SK-N-SH (cell line): ENCODE data around the gene PACSIN2. TPM values are rescaled to one million over a fixed set of nuclear protein-coding genes. Genes with fewer than 3 reads are reported as not detected.
A peak's percentile ranks its signal among the peaks of the same experiment; 100 is the strongest.

Experiments used
- CTCF ChIA-PET: fragments of 300-600, 350-600 bp; formaldehyde crosslinking; extraction: SDS; loops from one replicate; lab custom pipeline; 2021; lab: Yijun Ruan, JAX
- POLR2A ChIA-PET: fragments of 350-600 bp; sonication (Branson Sonifier 250); formaldehyde crosslinking; extraction: SDS; loops from one replicate; lab custom pipeline; 2020; ENCODE audit warnings: antibody characterized with exemption, inconsistent platforms; lab: Yijun Ruan, JAX
- DNase-seq: peaks from one replicate; pipeline ENCODE4 v3.0.0; 2012
- H2AFZ ChIP-seq: fragments of 200-600 bp; sonication (generic); 2 replicates; pipeline ENCODE4 v1.8.1; 2016; ENCODE audit warnings: antibody characterized with exemption, mild to moderate bottlenecking, low read depth
- H3F3A ChIP-seq: fragments of 200-600 bp; sonication (generic); replicated peaks from 2 replicates; pipeline ENCODE3; 2016; ENCODE audit warnings: antibody characterized with exemption, mild to moderate bottlenecking; ENCODE audit not compliant: insufficient read depth
- H3K27ac ChIP-seq, 2 experiments: fragments of 200-500 bp in 1 of 2; fragments of 200-600 bp in 1 of 2; sonication (Bioruptor generic) in 1 of 2; sonication (generic), shearing (Covaris generic) in 1 of 2; 2 replicates each; pipeline versions ENCODE4 v1.5.1 to v1.6.1; 2014 to 2016; ENCODE audit warnings: low read depth in 2 of 2, inconsistent platforms in 1 of 2, low read length in 1 of 2, mild to moderate bottlenecking in 1 of 2, mixed read lengths in 1 of 2
- H3K27me3 ChIP-seq: fragments of 200-600 bp; sonication (generic), shearing (Covaris generic); 2 replicates; pipeline ENCODE4 v1.6.1; 2016; ENCODE audit warnings: mixed run types; ENCODE audit not compliant: insufficient read depth
- H3K36me3 ChIP-seq, 2 experiments: fragments of 200-500 bp in 1 of 2; fragments of 200-600 bp in 1 of 2; sonication (Bioruptor generic) in 1 of 2; sonication (generic) in 1 of 2; replicated peaks in 1 of 2; 2 replicates each; pipeline versions ENCODE3 to v1.5.1; 2014 to 2016; ENCODE audit warnings: low read length in 1 of 2, mild to moderate bottlenecking in 1 of 2; ENCODE audit not compliant: insufficient read depth in 2 of 2, control insufficient read depth in 1 of 2
- H3K4me1 ChIP-seq, 2 experiments: fragments of 200-500 bp in 1 of 2; fragments of 200-600 bp in 1 of 2; sonication (Bioruptor generic) in 1 of 2; sonication (generic), shearing (Covaris generic) in 1 of 2; 2 replicates each; pipeline versions ENCODE4 v1.5.1 to v1.6.1; 2014 to 2016; ENCODE audit warnings: low read depth in 1 of 2, low read length in 1 of 2, mixed run types in 1 of 2; ENCODE audit not compliant: insufficient read depth in 2 of 2, control insufficient read depth in 1 of 2
- H3K4me2 ChIP-seq: fragments of 200-600 bp; sonication (generic), shearing (Covaris generic); 2 replicates; pipeline ENCODE4 v1.6.1; 2017; ENCODE audit warnings: mixed run types
- H3K4me3 ChIP-seq, 2 experiments: fragments of 200-500 bp in 1 of 2; fragments of 200-600 bp in 1 of 2; sonication (Bioruptor generic) in 1 of 2; sonication (generic), shearing (Covaris generic) in 1 of 2; 2 replicates each; pipeline versions ENCODE4 v1.5.1 to v1.8.1; 2014 to 2016; ENCODE audit warnings: low read depth in 2 of 2, inconsistent platforms in 1 of 2, low read length in 1 of 2, mild to moderate bottlenecking in 1 of 2, mixed read lengths in 1 of 2, moderate library complexity in 1 of 2
- H3K79me2 ChIP-seq: fragments of 200-600 bp; sonication (generic); 2 replicates; pipeline ENCODE4 v1.8.1; 2017; ENCODE audit warnings: mild to moderate bottlenecking; ENCODE audit not compliant: insufficient read depth
- H3K9ac ChIP-seq: fragments of 200-600 bp; sonication (generic); 2 replicates; pipeline ENCODE4 v1.6.1; 2017; ENCODE audit warnings: mixed run types
- H3K9me2 ChIP-seq: fragments of 200-600 bp; sonication (generic); 2 replicates; pipeline ENCODE4 v1.6.1; 2017; ENCODE audit warnings: mixed run types
- H3K9me3 ChIP-seq: fragments of 200-600 bp; sonication (generic); 2 replicates; pipeline ENCODE4 v1.6.1; 2017; ENCODE audit warnings: mixed run types, mild to moderate bottlenecking, moderate library complexity
- H4K20me1 ChIP-seq: fragments of 200-600 bp; sonication (generic); 2 replicates; pipeline ENCODE4 v1.6.1; 2017; ENCODE audit warnings: mild to moderate bottlenecking, mixed run types; ENCODE audit not compliant: insufficient read depth
- EZH2phosphoT487 ChIP-seq: fragments of 200-600 bp; sonication (generic); IDR thresholded peaks from 2 replicates; pipeline ENCODE4 v1.6.1; 2017; ENCODE audit warnings: low read depth, mixed run types, mild to moderate bottlenecking, antibody characterized with exemption, moderate library complexity, borderline replicate concordance
- FOSL2 ChIP-seq: IDR thresholded peaks from 2 replicates; pipeline ENCODE4 v1.4.0; 2012; ENCODE audit warnings: low read depth, mild to moderate bottlenecking, moderate library complexity, borderline replicate concordance
- FOXJ3 ChIP-seq: sonication (generic); formaldehyde crosslinking; IDR thresholded peaks from 2 replicates; pipeline ENCODE4 v1.5.1; 2020; ENCODE audit warnings: mild to moderate bottlenecking, missing genetic modification reagents
- GABPA ChIP-seq: IDR thresholded peaks from 2 replicates; pipeline ENCODE4 v1.4.0; 2012; ENCODE audit warnings: low read depth, mild to moderate bottlenecking
- GATA2 ChIP-seq: sonication (generic); formaldehyde crosslinking; IDR thresholded peaks from 2 replicates; pipeline ENCODE4 v1.5.0; 2020; ENCODE audit warnings: mild to moderate bottlenecking, missing genetic modification reagents
- MEF2A ChIP-seq: IDR thresholded peaks from 2 replicates; pipeline ENCODE4 v1.4.0; 2012; ENCODE audit warnings: low read depth, borderline replicate concordance
- MXI1 ChIP-seq: IDR thresholded peaks from 2 replicates; pipeline ENCODE4 v1.6.1; 2012; ENCODE audit warnings: mild to moderate bottlenecking, low read depth, low read length, improper control_type of control experiment
- POLR2AphosphoS5 ChIP-seq: IDR thresholded peaks from 2 replicates; pipeline ENCODE4 v1.6.1; 2012; ENCODE audit warnings: low read depth, low read length
- RAD21 ChIP-seq: IDR thresholded peaks from 2 replicates; pipeline ENCODE4 v1.6.1; 2012; ENCODE audit warnings: mild to moderate bottlenecking, low read length
- RCOR1 ChIP-seq: fragments of 150-350 bp; IDR thresholded peaks from 2 replicates; pipeline ENCODE4 v1.6.1; 2017; ENCODE audit warnings: antibody characterized with exemption, low read length
- TAF1 ChIP-seq: IDR thresholded peaks from 2 replicates; pipeline ENCODE4 v1.6.1; 2012; ENCODE audit warnings: low read depth, mild to moderate bottlenecking, low read length, moderate library complexity, borderline replicate concordance
- TCF12 ChIP-seq: IDR thresholded peaks from 2 replicates; pipeline ENCODE4 v1.4.0; 2012
- ZBTB33 ChIP-seq: IDR thresholded peaks from 2 replicates; pipeline ENCODE4 v1.4.0; 2012; ENCODE audit warnings: low read depth, borderline replicate concordance
- WGBS: methylation state at CpG from one replicate; pipeline ENCODE4 v1.1.6; 2017; ENCODE audit warnings: low lambda C conversion rate; 5-methylcytosine and 5-hydroxymethylcytosine counted together
- polyA plus RNA-seq, 3 experiments: library from polyadenylated mRNA; depleted of rRNA; stranded (reverse); fragments of >200 nt; gene quantifications; 2 replicates each; pipeline ENCODE4 v1.2.3, GENCODE V29; 2012
- TF ChIP-seq, protein P1 (sequence below): IDR thresholded peaks from 2 replicates; pipeline ENCODE4 v1.6.1; 2012; ENCODE audit warnings: mild to moderate bottlenecking, low read depth, low read length, moderate library complexity
- TF ChIP-seq, protein P2 (sequence below): fragments of 150-350 bp; IDR thresholded peaks from 2 replicates; pipeline ENCODE4 v1.6.1; 2017; ENCODE audit warnings: antibody characterized with exemption, low read length, low read depth, borderline replicate concordance

Gene PACSIN2
- polyA plus RNA-seq, 1 of the 3 experiments (the other 2 are of a cell fraction), result 60.5 TPM

DNA sequence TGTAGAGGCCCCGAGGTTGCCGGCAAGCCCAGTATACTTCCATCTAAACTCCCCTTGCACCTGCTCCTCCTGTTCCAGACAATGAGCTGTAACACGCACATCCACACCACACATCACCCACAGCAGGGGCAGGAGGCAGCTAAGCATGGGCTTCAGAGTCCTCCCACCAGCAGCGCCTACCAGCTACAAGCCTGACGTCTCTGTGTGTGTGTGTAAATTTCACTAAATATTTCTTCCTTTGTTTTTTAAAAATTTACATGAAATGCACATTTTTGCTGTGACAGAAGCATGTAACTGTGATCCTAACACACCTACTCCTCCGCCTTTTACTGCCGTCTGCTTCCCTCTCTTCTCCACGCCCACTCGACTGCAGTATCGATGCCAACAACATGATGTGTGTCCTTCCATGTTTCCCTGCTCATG is 29.4 kb upstream of the PACSIN2 start:
- POLR2A ChIA-PET, result no interaction called here

GRCh38 chr22:43042101-43042780 is 27.3 kb upstream of the PACSIN2 start:
- no peak for DNase-seq
- H3F3A ChIP-seq, result no peaks in the 10 kb centered on the region
- H2AFZ ChIP-seq, result no peak overlapping the region
- H3K9ac ChIP-seq, result no peak overlapping the region
- no peak overlapping the region for H3K4me2 ChIP-seq
- peak overlapping the region in 1 of 2 experiments; percentile 50; a peak in 1 of 4 replicates for H3K27ac ChIP-seq
- no peaks in the 10 kb centered on the region for H3K36me3 ChIP-seq
- no peaks in the 10 kb centered on the region for H3K27me3 ChIP-seq
- no peaks in the 10 kb centered on the region for H3K79me2 ChIP-seq
- no peaks in the 10 kb centered on the region for H3K9me3 ChIP-seq
- 66% methylated on average over 6 of the region's 20 CpGs for WGBS
- POLR2A ChIA-PET, result no interaction called here
- CTCF ChIA-PET, result interaction anchor here (0.6 kb wide), 1 partner anchor 17 kb away, joined by 4 read pairs; no protein-coding TSS in a partner anchor
- no peaks in the 10 kb centered on the region for H3K9me2 ChIP-seq
- H3K4me3 ChIP-seq, result no peak overlapping the region
- peaks cover 0 to 3% of the 10 kb centered on the region in 2 experiments; a peak in 1 of 4 replicates for H3K4me1 ChIP-seq
- H4K20me1 ChIP-seq, result no peaks in the 10 kb centered on the region
- TF ChIP-seq ZBTB33, result no peak
- TF ChIP-seq MEF2A, result no peak
- TF ChIP-seq GABPA, result no peak
- TF ChIP-seq GATA2 (CRISPR knock-in tag), result no peak
- no peak for TF ChIP-seq RCOR1
- no peak for TF ChIP-seq POLR2AphosphoS5
- TF ChIP-seq, protein P1, sequence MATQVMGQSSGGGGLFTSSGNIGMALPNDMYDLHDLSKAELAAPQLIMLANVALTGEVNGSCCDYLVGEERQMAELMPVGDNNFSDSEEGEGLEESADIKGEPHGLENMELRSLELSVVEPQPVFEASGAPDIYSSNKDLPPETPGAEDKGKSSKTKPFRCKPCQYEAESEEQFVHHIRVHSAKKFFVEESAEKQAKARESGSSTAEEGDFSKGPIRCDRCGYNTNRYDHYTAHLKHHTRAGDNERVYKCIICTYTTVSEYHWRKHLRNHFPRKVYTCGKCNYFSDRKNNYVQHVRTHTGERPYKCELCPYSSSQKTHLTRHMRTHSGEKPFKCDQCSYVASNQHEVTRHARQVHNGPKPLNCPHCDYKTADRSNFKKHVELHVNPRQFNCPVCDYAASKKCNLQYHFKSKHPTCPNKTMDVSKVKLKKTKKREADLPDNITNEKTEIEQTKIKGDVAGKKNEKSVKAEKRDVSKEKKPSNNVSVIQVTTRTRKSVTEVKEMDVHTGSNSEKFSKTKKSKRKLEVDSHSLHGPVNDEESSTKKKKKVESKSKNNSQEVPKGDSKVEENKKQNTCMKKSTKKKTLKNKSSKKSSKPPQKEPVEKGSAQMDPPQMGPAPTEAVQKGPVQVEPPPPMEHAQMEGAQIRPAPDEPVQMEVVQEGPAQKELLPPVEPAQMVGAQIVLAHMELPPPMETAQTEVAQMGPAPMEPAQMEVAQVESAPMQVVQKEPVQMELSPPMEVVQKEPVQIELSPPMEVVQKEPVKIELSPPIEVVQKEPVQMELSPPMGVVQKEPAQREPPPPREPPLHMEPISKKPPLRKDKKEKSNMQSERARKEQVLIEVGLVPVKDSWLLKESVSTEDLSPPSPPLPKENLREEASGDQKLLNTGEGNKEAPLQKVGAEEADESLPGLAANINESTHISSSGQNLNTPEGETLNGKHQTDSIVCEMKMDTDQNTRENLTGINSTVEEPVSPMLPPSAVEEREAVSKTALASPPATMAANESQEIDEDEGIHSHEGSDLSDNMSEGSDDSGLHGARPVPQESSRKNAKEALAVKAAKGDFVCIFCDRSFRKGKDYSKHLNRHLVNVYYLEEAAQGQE, result no peak
- no peak for TF ChIP-seq FOSL2
- no peak for TF ChIP-seq FOXJ3 (CRISPR knock-in tag)
- no peak for TF ChIP-seq RAD21
- TF ChIP-seq MXI1, result no peak
- TF ChIP-seq EZH2phosphoT487, result no peak

More for the DNA sequence above, 29.4 kb upstream of the PACSIN2 start:
- Histone ChIP-seq H3F3A (no peaks in the 10 kb centered on the region), H3K27me3 (no peaks in the 10 kb centered on the region), H3K27ac (no peak overlapping the region), H3K4me2 (no peak overlapping the region), H3K9me2 (no peaks in the 10 kb centered on the region), H2AFZ (no peak overlapping the region), H3K4me1 (peaks cover 0 to 3% of the 10 kb centered on the region in 2 experiments; a peak in 1 of 4 replicates), H3K4me3 (no peak overlapping the region), H4K20me1 (no peaks in the 10 kb centered on the region), H3K9me3 (no peaks in the 10 kb centered on the region), H3K79me2 (no peaks in the 10 kb centered on the region), H3K36me3 (no peaks in the 10 kb centered on the region), H3K9ac (no peak overlapping the region)
- no peak for TF ChIP-seq RCOR1
- no peak for TF ChIP-seq ZBTB33
- no peak for TF ChIP-seq TCF12
- TF ChIP-seq, protein P2, sequence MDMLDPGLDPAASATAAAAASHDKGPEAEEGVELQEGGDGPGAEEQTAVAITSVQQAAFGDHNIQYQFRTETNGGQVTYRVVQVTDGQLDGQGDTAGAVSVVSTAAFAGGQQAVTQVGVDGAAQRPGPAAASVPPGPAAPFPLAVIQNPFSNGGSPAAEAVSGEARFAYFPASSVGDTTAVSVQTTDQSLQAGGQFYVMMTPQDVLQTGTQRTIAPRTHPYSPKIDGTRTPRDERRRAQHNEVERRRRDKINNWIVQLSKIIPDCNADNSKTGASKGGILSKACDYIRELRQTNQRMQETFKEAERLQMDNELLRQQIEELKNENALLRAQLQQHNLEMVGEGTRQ, result no peak
- TF ChIP-seq TAF1, result no peak
- WGBS, result 94% methylated on average over 8 of the region's 10 CpGs
- no peak for DNase-seq
- CTCF ChIA-PET, result no interaction called here
